ENCODE data around the gene FYN.

FYN gene

GRCh38 chr6:111880181-111880888 is 7.1 kb upstream of the FYN start:
- DNase-seq (ENCODE audit: low read depth): no peak

- no peak for DNase-seq (ENCODE audit: low read depth)
Observed at GRCh38 chr6:111875741-111876140, 2.5 kb upstream of the FYN start.

GRCh38 chr6:111874025-111874415 is 768 bp upstream of the FYN start:
- no peak for DNase-seq (ENCODE audit: low read depth)

GRCh38 chr6:111872401-111873177 is 663 bp downstream of the FYN start:
- DNase-seq (ENCODE audit: low read depth): peak; percentile 67

GRCh38 chr6:111871725-111872400 is 1.4 kb downstream of the FYN start:
- DNase-seq (ENCODE audit: low read depth): no peak

GRCh38 chr6:111871207-111871606 is 2.0 kb downstream of the FYN start:
- DNase-seq (ENCODE audit: low read depth): peak; percentile 19

- DNase-seq (ENCODE audit: low read depth): no peak
Observed at GRCh38 chr6:111870742-111871064, 2.5 kb downstream of the FYN start.

GRCh38 chr6:111870051-111870741 is 3.1 kb downstream of the FYN start:
- no peak for DNase-seq (ENCODE audit: low read depth)

GRCh38 chr6:111866857-111867256 is 6.4 kb downstream of the FYN start:
- DNase-seq (ENCODE audit: low read depth): no peak

GRCh38 chr6:111865909-111866546 is 7.2 kb downstream of the FYN start:
- DNase-seq (ENCODE audit: low read depth): no peak

GRCh38 chr6:111865049-111865585 is 8.1 kb downstream of the FYN start:
- no peak for DNase-seq (ENCODE audit: low read depth)

GRCh38 chr6:111864138-111865048 is 8.9 kb downstream of the FYN start:
- no peak for DNase-seq (ENCODE audit: low read depth)

- no peak for DNase-seq (ENCODE audit: low read depth)
Observed at GRCh38 chr6:111862741-111863140, 10.5 kb downstream of the FYN start.

- DNase-seq (ENCODE audit: low read depth): no peak
Observed at GRCh38 chr6:111862314-111862713, 10.9 kb downstream of the FYN start.

GRCh38 chr6:111861431-111861885 is 11.8 kb downstream of the FYN start:
- no peak for DNase-seq (ENCODE audit: low read depth)

- DNase-seq (ENCODE audit: low read depth): no peak
Observed at GRCh38 chr6:111858347-111858746, 14.9 kb downstream of the FYN start.

- DNase-seq (ENCODE audit: low read depth): no peak
Observed at GRCh38 chr6:111857674-111858337, 15.4 kb downstream of the FYN start.

- no peak for DNase-seq (ENCODE audit: low read depth)
Observed at GRCh38 chr6:111855753-111856152, 17.5 kb downstream of the FYN start.

- no peak for DNase-seq (ENCODE audit: low read depth)
Observed at GRCh38 chr6:111854683-111855082, 18.6 kb downstream of the FYN start.

- DNase-seq (ENCODE audit: low read depth): no peak
Observed at GRCh38 chr6:111852725-111853124, 20.5 kb downstream of the FYN start.

Data from stimulated activated CD8-positive, alpha-beta memory T cell treated with anti-CD3 and anti-CD28 coated beads, Interleukin-12 subunit alpha, Interleukin-12 subunit beta, amount 100 ng/mL, for 4 hours (primary cell).